Dermis blood vessel endothelial cell (primary cell): Measurements from ENCODE around the gene UPP2. TPM values are rescaled to one million over a fixed set of nuclear protein-coding genes. Genes with fewer than 3 reads are reported as not detected.

Source experiments
- DNase-seq: peaks from one replicate; pipeline ENCODE4 v3.0.0; 2010
- total RNA-seq: library from RNA; depleted of rRNA; stranded (reverse); fragments of >200 nt; gene quantifications from 2 replicates; pipeline ENCODE4 v1.2.3, GENCODE V29; 2014

The UPP2 gene
- total RNA-seq = not detected in 2 replicates

- DNase-seq = no peak
These were observed at the start of gene UPP2 for GRCh38 chr2:158101384-158101926. UPP2 (plus strand) TSS chr2:158101876; CDS start chr2:158102064, 188 bp downstream.

GRCh38 chr2:158052761-158053160, 48.9 kb upstream of the UPP2 start:
- DNase-seq = no peak

- no peak for DNase-seq
These were observed 44.8 kb upstream of the UPP2 start for GRCh38 chr2:158056875-158057274.

GRCh38 chr2:158060160-158060834, 41.4 kb upstream of the UPP2 start:
- DNase-seq = no peak

GRCh38 chr2:158060835-158061435, 40.7 kb upstream of the UPP2 start:
- DNase-seq = no peak

- no peak for DNase-seq
These were observed 39.9 kb upstream of the UPP2 start for GRCh38 chr2:158061763-158062162.

- DNase-seq = no peak
These were observed 35.5 kb upstream of the UPP2 start for GRCh38 chr2:158066046-158066713.

GRCh38 chr2:158071018-158071417, 30.7 kb upstream of the UPP2 start:
- no peak for DNase-seq

GRCh38 chr2:158072361-158072760, 29.3 kb upstream of the UPP2 start:
- no peak for DNase-seq

GRCh38 chr2:158079672-158080071, 22.0 kb upstream of the UPP2 start:
- peak; percentile 1 for DNase-seq

GRCh38 chr2:158088093-158088492, 13.6 kb upstream of the UPP2 start:
- DNase-seq = no peak

- no peak for DNase-seq
These were observed 12.4 kb upstream of the UPP2 start for GRCh38 chr2:158089322-158089721.

GRCh38 chr2:158091647-158092046, 10.0 kb upstream of the UPP2 start:
- no peak for DNase-seq

- no peak for DNase-seq
These were observed 7.1 kb upstream of the UPP2 start for GRCh38 chr2:158094487-158095092.

GRCh38 chr2:158095269-158095668, 6.4 kb upstream of the UPP2 start:
- no peak for DNase-seq

- DNase-seq = no peak
These were observed 5.8 kb upstream of the UPP2 start for GRCh38 chr2:158095912-158096311.

GRCh38 chr2:158097481-158097880, 4.2 kb upstream of the UPP2 start:
- DNase-seq = no peak

- DNase-seq = no peak
These were observed 3.5 kb upstream of the UPP2 start for GRCh38 chr2:158098178-158098577.

- no peak for DNase-seq
These were observed 2.0 kb upstream of the UPP2 start for GRCh38 chr2:158099716-158100115.

- no peak for DNase-seq
These were observed 1.3 kb upstream of the UPP2 start for GRCh38 chr2:158100411-158100810.

GRCh38 chr2:158102446-158102845, 770 bp downstream of the UPP2 start:
- no peak for DNase-seq

- DNase-seq = no peak
These were observed 1.8 kb downstream of the UPP2 start for GRCh38 chr2:158103411-158104012.

GRCh38 chr2:158104903-158105302, 3.2 kb downstream of the UPP2 start:
- no peak for DNase-seq
